Activated B cell treated with CpG ODN at 0.5 μM for 24 hours (primary cell): ENCODE measurements around the gene RBMS3. TPM values are rescaled to one million over a fixed set of nuclear protein-coding genes. Genes with fewer than 3 reads are reported as not detected.

ENCODE experiments used
- ATAC-seq: fragments of 200-7000 bp; cut with Tn5 transposase; one replicate; pipeline ENCODE4 v1.10.0; 2021; ENCODE audit warnings: low read depth, mild to moderate bottlenecking, moderate library complexity
- CTCF ChIA-PET: fragments of 350-600 bp; sonication (Branson Sonifier 250); formaldehyde crosslinking; loops from one replicate; lab custom pipeline; 2021; ENCODE audit warnings: antibody characterized with exemption; lab: Charles Lee
- POLR2A ChIA-PET: fragments of 350-600 bp; sonication (Branson Sonifier 250); formaldehyde crosslinking; loops from one replicate; lab custom pipeline; 2021; ENCODE audit warnings: antibody characterized with exemption; lab: Charles Lee
- DNase-seq: peaks from one replicate; pipeline ENCODE4 v3.0.0; 2022
- H3K27ac Mint-ChIP-seq: one replicate; pipeline ENCODE4 v1.8.0; 2020; ENCODE audit warnings: mixed read lengths
- H3K27me3 Mint-ChIP-seq: one replicate; pipeline ENCODE4 v1.8.0; 2021; ENCODE audit warnings: mixed read lengths
- H3K36me3 Mint-ChIP-seq: one replicate; pipeline ENCODE4 v1.8.0; 2021; ENCODE audit warnings: low read depth, mixed read lengths
- H3K4me1 Mint-ChIP-seq: one replicate; pipeline ENCODE4 v1.8.0; 2021; ENCODE audit warnings: mixed read lengths
- H3K4me3 Mint-ChIP-seq: one replicate; pipeline ENCODE4 v1.8.0; 2020; ENCODE audit warnings: mild to moderate bottlenecking, mixed read lengths
- H3K9me3 Mint-ChIP-seq: one replicate; pipeline ENCODE4 v1.8.0; 2020; ENCODE audit warnings: mixed read lengths
- intact Hi-C: fragments of 100-400 bp; cut with micrococcal nuclease; formaldehyde crosslinking; loops from one replicate; pipeline ENCODE4 v1.15.1; 2024
- total RNA-seq: library from RNA; stranded (reverse); gene quantifications from 2 replicates; pipeline ENCODE4 v1.2.3, GENCODE V29; 2022
- TF ChIP-seq, protein P1 (sequence below): fragments of 200-600 bp; IDR thresholded peaks from one replicate; pipeline ENCODE4 v1.8.0; 2022; ENCODE audit warnings: antibody characterized with exemption, mild to moderate bottlenecking

RBMS3 gene
- total RNA-seq, 1 donor from 2014 or later = 0.31 TPM

GRCh38 chr3:29561651-29562149 is 280.8 kb downstream of the RBMS3 start:
- TF ChIP-seq, protein P1, sequence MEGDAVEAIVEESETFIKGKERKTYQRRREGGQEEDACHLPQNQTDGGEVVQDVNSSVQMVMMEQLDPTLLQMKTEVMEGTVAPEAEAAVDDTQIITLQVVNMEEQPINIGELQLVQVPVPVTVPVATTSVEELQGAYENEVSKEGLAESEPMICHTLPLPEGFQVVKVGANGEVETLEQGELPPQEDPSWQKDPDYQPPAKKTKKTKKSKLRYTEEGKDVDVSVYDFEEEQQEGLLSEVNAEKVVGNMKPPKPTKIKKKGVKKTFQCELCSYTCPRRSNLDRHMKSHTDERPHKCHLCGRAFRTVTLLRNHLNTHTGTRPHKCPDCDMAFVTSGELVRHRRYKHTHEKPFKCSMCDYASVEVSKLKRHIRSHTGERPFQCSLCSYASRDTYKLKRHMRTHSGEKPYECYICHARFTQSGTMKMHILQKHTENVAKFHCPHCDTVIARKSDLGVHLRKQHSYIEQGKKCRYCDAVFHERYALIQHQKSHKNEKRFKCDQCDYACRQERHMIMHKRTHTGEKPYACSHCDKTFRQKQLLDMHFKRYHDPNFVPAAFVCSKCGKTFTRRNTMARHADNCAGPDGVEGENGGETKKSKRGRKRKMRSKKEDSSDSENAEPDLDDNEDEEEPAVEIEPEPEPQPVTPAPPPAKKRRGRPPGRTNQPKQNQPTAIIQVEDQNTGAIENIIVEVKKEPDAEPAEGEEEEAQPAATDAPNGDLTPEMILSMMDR = no peak
- intact Hi-C loops = no loop called here
- Mint-ChIP-seq H3K4me1 (no peaks in the 10 kb centered on the region), H3K4me3 (no peak overlapping the region), H3K27ac (no peak overlapping the region), H3K9me3 (no peaks in the 10 kb centered on the region), H3K27me3 (no peaks in the 10 kb centered on the region), H3K36me3 (no peaks in the 10 kb centered on the region)
- DNase-seq (no peak), ATAC-seq (no peak)
- ChIA-PET CTCF (no interaction called here), POLR2A (no interaction called here)

DNA sequence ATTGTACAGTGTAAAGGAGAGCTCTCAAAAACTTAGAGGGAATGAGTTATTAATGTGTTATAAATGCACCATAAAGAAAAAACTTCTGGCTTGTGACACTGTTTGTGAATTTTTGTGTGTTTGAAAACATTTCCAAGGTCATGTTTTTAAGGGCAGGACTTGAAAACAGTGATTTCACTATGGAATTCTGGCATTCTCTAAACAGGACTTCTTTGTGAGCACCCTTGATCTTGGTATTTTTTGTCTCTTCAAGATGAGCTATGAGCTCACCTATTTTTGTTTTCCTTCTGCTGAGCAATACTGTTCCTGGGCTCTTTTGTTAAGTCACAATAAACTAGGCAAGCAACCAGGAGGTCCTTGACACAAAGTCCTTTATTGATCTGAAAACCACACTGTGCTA is 284.4 kb downstream of the RBMS3 start:
- POLR2A ChIA-PET = no interaction called here
- DNase-seq (no peak), ATAC-seq (no peak)
- TF ChIP-seq, protein P1 = no peak
- H3K4me3 Mint-ChIP-seq = no peak overlapping the region
- intact Hi-C loops = no loop called here
- H3K4me1 Mint-ChIP-seq = no peaks in the 10 kb centered on the region
- H3K27ac Mint-ChIP-seq = no peak overlapping the region
- no peaks in the 10 kb centered on the region for H3K9me3 Mint-ChIP-seq
- H3K36me3 Mint-ChIP-seq = no peaks in the 10 kb centered on the region
- CTCF ChIA-PET = no interaction called here
- no peaks in the 10 kb centered on the region for H3K27me3 Mint-ChIP-seq

DNA sequence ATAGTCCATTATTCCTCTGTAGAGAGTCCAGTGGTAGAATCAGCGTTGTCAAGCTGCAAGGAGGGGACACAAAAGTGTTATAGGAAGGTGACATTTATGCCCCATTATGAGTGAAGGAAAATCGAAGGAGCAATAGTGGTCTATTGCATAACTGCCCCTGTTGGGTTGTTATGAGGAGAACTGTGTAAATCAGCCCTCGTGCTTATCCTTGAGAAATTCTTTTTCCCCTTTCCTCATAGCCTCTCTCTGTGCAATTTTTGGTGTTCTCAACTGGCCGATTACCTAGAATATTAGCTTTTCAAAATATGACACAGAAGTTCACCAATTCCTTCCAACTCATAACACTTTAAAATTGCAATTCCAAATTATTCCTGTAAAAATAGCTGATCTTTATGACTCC is 286.6 kb downstream of the RBMS3 start:
- Mint-ChIP-seq H3K4me3 (no peak overlapping the region), H3K9me3 (no peaks in the 10 kb centered on the region), H3K36me3 (no peaks in the 10 kb centered on the region), H3K4me1 (no peaks in the 10 kb centered on the region), H3K27ac (no peak overlapping the region), H3K27me3 (no peaks in the 10 kb centered on the region)
- intact Hi-C loops = no loop called here
- ATAC-seq = no peak
- CTCF ChIA-PET = no interaction called here
- POLR2A ChIA-PET = no interaction called here
- TF ChIP-seq, protein P1 = no peak
- no peak for DNase-seq

- no peak for ATAC-seq
Observed at GRCh38 chr3:29568355-29568754, 287.5 kb downstream of the RBMS3 start.

DNA sequence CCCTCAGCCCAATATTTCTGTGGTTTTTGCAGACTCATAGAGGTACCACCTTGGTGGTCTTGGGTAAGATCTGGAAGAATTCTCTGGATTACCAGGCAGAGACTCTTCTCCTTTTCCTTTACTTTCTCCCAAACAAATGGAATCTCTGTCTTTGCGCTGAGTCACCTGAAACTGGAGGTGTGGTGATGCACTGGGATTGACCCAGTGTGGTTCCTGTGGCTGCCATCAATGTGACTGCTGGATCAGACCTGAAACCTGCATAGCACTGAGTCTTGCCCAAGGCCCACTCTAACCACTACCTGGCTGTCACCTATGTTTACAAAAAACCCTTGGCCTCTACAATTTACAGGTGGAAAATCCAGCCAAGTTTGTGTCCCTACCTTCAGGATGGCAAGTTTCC is 295.3 kb downstream of the RBMS3 start:
- no peaks in the 10 kb centered on the region for H3K27me3 Mint-ChIP-seq
- no peaks in the 10 kb centered on the region for H3K36me3 Mint-ChIP-seq
- DNase-seq = no peak
- TF ChIP-seq, protein P1 = no peak
- POLR2A ChIA-PET = no interaction called here
- H3K9me3 Mint-ChIP-seq = peaks cover 1% of the 10 kb centered on the region
- no peaks in the 10 kb centered on the region for H3K4me1 Mint-ChIP-seq
- intact Hi-C loops = no loop called here
- CTCF ChIA-PET = no interaction called here
- no peak for ATAC-seq
- no peak overlapping the region for H3K4me3 Mint-ChIP-seq
- no peak overlapping the region for H3K27ac Mint-ChIP-seq

More at GRCh38 chr3:29568355-29568754, 287.5 kb downstream of the RBMS3 start:
- Mint-ChIP-seq H3K9me3 (no peaks in the 10 kb centered on the region), H3K4me3 (no peak overlapping the region), H3K4me1 (no peaks in the 10 kb centered on the region), H3K27me3 (no peaks in the 10 kb centered on the region), H3K36me3 (no peaks in the 10 kb centered on the region), H3K27ac (no peak overlapping the region)
- intact Hi-C loops = no loop called here
- TF ChIP-seq, protein P1 = no peak
- ChIA-PET CTCF (no interaction called here), POLR2A (no interaction called here)
- no peak for DNase-seq
